ENCODE measurements around the gene FBXO44. TPM values are rescaled to one million over a fixed set of nuclear protein-coding genes. Genes with fewer than 3 reads are reported as not detected.

The FBXO44 gene
- total RNA-seq, 3 donors from 2014 or later: 14.1 to 32.1 (median 31.3) TPM

GRCh38 chr1:11648039-11648438 is 6.6 kb upstream of the FBXO44 start:
- Histone ChIP-seq H3K9me3 (no peaks in the 10 kb centered on the region), H3K36me3 (no peaks in the 10 kb centered on the region), H3K27me3 (no peaks in the 10 kb centered on the region), H3K4me1 (peaks cover 0 to 5% of the 10 kb centered on the region in 2 donors), H3K4me3 (no peak overlapping the region), H3K27ac (peak overlapping the region; percentile 26 to 33)
- intact Hi-C loops (cut with DNase I; ENCODE audit: low total_unique reads): no loop called here
- no peak for DNase-seq (ENCODE audit: low spot score in 2 of 2)
- TF ChIP-seq CTCF (IDR thresholded peaks at IDR 0.05) (no peak), POLR2A (IDR thresholded peaks at IDR 0.05) (no peak), POLR2AphosphoS5 (IDR thresholded peaks at IDR 0.05) (no peak)

GRCh38 chr1:11648732-11649158 is 5.9 kb upstream of the FBXO44 start:
- Histone ChIP-seq H3K27me3 (no peaks in the 10 kb centered on the region), H3K27ac (peak overlapping the region; percentile 33 to 58), H3K9me3 (no peaks in the 10 kb centered on the region), H3K4me1 (peaks cover 0 to 5% of the 10 kb centered on the region in 2 donors), H3K4me3 (peak overlapping the region in 2 of 3 donors; percentile 15 to 46), H3K36me3 (no peaks in the 10 kb centered on the region)
- intact Hi-C loops (cut with DNase I; ENCODE audit: low total_unique reads): no loop called here
- DNase-seq (ENCODE audit: low spot score in 2 of 2): no peak
- TF ChIP-seq POLR2AphosphoS5 (IDR thresholded peaks at IDR 0.05) (no peak), POLR2A (IDR thresholded peaks at IDR 0.05) (no peak), CTCF (IDR thresholded peaks at IDR 0.05) (no peak)

GRCh38 chr1:11649237-11649623 is 5.4 kb upstream of the FBXO44 start:
- Histone ChIP-seq H3K27me3 (no peaks in the 10 kb centered on the region), H3K36me3 (no peaks in the 10 kb centered on the region), H3K4me3 (peak overlapping the region in 2 of 3 donors; percentile 15 to 46), H3K9me3 (no peaks in the 10 kb centered on the region), H3K4me1 (peaks cover 0 to 5% of the 10 kb centered on the region in 2 donors), H3K27ac (no peak overlapping the region)
- TF ChIP-seq POLR2AphosphoS5 (IDR thresholded peaks at IDR 0.05): no peak
- TF ChIP-seq CTCF (IDR thresholded peaks at IDR 0.05): no peak
- TF ChIP-seq POLR2A (IDR thresholded peaks at IDR 0.05): no peak
- intact Hi-C loops (cut with DNase I; ENCODE audit: low total_unique reads): no loop called here
- DNase-seq (ENCODE audit: low spot score in 2 of 2): no peak

GRCh38 chr1:11649624-11650330 is 4.9 kb upstream of the FBXO44 start:
- intact Hi-C loops (cut with DNase I; ENCODE audit: low total_unique reads): no loop called here
- Histone ChIP-seq H3K27me3 (no peaks in the 10 kb centered on the region), H3K4me1 (peaks cover 0 to 5% of the 10 kb centered on the region in 2 donors), H3K4me3 (peak overlapping the region in 1 of 3 donors; percentile 49), H3K27ac (no peak overlapping the region), H3K36me3 (no peaks in the 10 kb centered on the region), H3K9me3 (no peaks in the 10 kb centered on the region)
- DNase-seq (ENCODE audit: low spot score in 2 of 2): no peak
- no peak for TF ChIP-seq POLR2AphosphoS5 (IDR thresholded peaks at IDR 0.05)
- TF ChIP-seq CTCF (IDR thresholded peaks at IDR 0.05): no peak
- no peak for TF ChIP-seq POLR2A (IDR thresholded peaks at IDR 0.05)

GRCh38 chr1:11650331-11650991 is 4.2 kb upstream of the FBXO44 start:
- Histone ChIP-seq H3K27me3 (no peaks in the 10 kb centered on the region), H3K4me1 (peaks cover 0 to 8% of the 10 kb centered on the region in 2 donors), H3K9me3 (no peaks in the 10 kb centered on the region), H3K27ac (no peak overlapping the region), H3K36me3 (no peaks in the 10 kb centered on the region), H3K4me3 (peak overlapping the region in 1 of 3 donors; percentile 49)
- intact Hi-C loops (cut with DNase I; ENCODE audit: low total_unique reads): no loop called here
- no peak for TF ChIP-seq POLR2AphosphoS5 (IDR thresholded peaks at IDR 0.05)
- peak in 2 of 3 donors; percentile 44 to 56 for TF ChIP-seq CTCF (IDR thresholded peaks at IDR 0.05)
- peak in 1 of 2 donors; percentile 48 for DNase-seq (ENCODE audit: low spot score in 2 of 2)

Data from breast epithelium (tissue), 4 donors.